ENCODE measurements around the gene ATN1. TPM values are rescaled to one million over a fixed set of nuclear protein-coding genes. Genes with fewer than 3 reads are reported as not detected.

Gene ATN1
- total and polyA plus RNA-seq, 9 of the 15 experiments (the other 6 are each of a cell fraction or from before 2014, with no cell fraction given): 0.15 to 49.8 (median 2.7) TPM

DNA sequence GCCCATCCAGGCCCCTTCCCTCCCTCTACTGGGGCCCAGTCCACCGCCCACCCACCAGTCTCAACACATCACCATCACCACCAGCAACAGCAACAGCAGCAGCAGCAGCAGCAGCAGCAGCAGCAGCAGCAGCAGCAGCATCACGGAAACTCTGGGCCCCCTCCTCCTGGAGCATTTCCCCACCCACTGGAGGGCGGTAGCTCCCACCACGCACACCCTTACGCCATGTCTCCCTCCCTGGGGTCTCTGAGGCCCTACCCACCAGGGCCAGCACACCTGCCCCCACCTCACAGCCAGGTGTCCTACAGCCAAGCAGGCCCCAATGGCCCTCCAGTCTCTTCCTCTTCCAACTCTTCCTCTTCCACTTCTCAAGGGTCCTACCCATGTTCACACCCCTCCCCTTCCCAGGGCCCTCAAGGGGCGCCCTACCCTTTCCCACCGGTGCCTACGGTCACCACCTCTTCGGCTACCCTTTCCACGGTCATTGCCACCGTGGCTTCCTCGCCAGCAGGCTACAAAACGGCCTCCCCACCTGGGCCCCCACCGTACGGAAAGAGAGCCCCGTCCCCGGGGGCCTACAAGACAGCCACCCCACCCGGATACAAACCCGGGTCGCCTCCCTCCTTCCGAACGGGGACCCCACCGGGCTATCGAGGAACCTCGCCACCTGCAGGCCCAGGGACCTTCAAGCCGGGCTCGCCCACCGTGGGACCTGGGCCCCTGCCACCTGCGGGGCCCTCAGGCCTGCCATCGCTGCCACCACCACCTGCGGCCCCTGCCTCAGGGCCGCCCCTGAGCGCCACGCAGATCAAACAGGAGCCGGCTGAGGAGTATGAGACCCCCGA, 9.1 kb downstream of the ATN1 start:
- Histone ChIP-seq H3K4me3 (peak overlapping the region; percentile 44; the same call in 1 of the 2 replicates), H3K27me3 (ENCODE audit: control insufficient read depth in 2 of 2, insufficient read depth in 2 of 2, low read length in 2 of 2) (no peaks in the 10 kb centered on the region), H3K4me2 (ENCODE audit: insufficient read depth, low read length) (no peak overlapping the region), H3K79me2 (ENCODE audit: control insufficient read depth, insufficient read depth, low read length) (peaks cover 18% of the 10 kb centered on the region), H3K9ac (ENCODE audit: insufficient read depth in 1 of 2, low read depth in 2 of 2, low read length in 2 of 2) (peak overlapping the region in 1 of 2 experiments; percentile 97; a peak in 2 of 4 replicates), H4K20me1 (replicated peaks; ENCODE audit: control insufficient read depth, insufficient read depth, low read length) (no peaks in the 10 kb centered on the region), H3K4me1 (replicated peaks in 1 of 2; ENCODE audit: control insufficient read depth in 2 of 2, insufficient read depth in 2 of 2, low read length in 2 of 2) (peaks cover 18 to 48% of the 10 kb centered on the region in 2 experiments; a peak in 4 of 5 replicates), H3K36me3 (ENCODE audit: control insufficient read depth, insufficient read depth, low read length) (peaks cover 78% of the 10 kb centered on the region; the same call in 2 of the 3 replicates), H2AFZ (ENCODE audit: low read depth, low read length) (no peak overlapping the region), H3K27ac (ENCODE audit: extremely low read depth, low read depth, low read length) (peak overlapping the region; percentile 92; the same call in 2 of the 3 replicates), H3K9me1 (ENCODE audit: control insufficient read depth, insufficient read depth, low read length) (no peaks in the 10 kb centered on the region), H3K9me3 (replicated peaks; ENCODE audit: control insufficient read depth, insufficient read depth, low read depth, low read length) (no peaks in the 10 kb centered on the region)
- TSS peak; percentile 20 for BruUV-seq (replicated peaks)
- ChIA-PET POLR2A (interaction anchor here (0.6 to 2.8 kb wide), 6 partner anchors 10 to 127 kb away, joined by 3 to 18 read pairs (median 7); partner anchors contain the start of gene SPSB2), CTCF (ENCODE audit: low intra/inter-chr PET ratio) (interaction anchor here (0.9 kb wide), 1 partner anchor 82 kb away, joined by 3 read pairs; the partner anchor contains the start of gene LPCAT3)
- no peak for FAIRE-seq
- ATAC-seq: no peak
- intact Hi-C loops (cut with micrococcal nuclease): no loop called here
- no peak for DNase-seq (ENCODE audit: extremely low read depth in 1 of 4, low spot score in 3 of 4)
- in situ Hi-C loops (cut with MboI): no loop called here
- WGBS (ENCODE audit: insufficient coverage, low coverage, missing lambda C conversion rate): 96% methylated on average over 8 of the region's 36 CpGs
- TF ChIP-seq IRF2 (CRISPR knock-in tag; IDR thresholded peaks at IDR 0.05): no peak
- TF ChIP-seq SMARCC2 (IDR thresholded peaks at IDR 0.05; ENCODE audit: low read depth): no peak
- peak; percentile 18; the same call in 1 of the 2 replicates for TF ChIP-seq RBFOX2 (IDR thresholded peaks at IDR 0.05; ENCODE audit: low read depth, low read length)
- TF ChIP-seq POLR2B (IDR thresholded peaks at IDR 0.05; ENCODE audit: low read depth, partially characterized antibody): peak; percentile 43
- TF ChIP-seq, protein P1, sequence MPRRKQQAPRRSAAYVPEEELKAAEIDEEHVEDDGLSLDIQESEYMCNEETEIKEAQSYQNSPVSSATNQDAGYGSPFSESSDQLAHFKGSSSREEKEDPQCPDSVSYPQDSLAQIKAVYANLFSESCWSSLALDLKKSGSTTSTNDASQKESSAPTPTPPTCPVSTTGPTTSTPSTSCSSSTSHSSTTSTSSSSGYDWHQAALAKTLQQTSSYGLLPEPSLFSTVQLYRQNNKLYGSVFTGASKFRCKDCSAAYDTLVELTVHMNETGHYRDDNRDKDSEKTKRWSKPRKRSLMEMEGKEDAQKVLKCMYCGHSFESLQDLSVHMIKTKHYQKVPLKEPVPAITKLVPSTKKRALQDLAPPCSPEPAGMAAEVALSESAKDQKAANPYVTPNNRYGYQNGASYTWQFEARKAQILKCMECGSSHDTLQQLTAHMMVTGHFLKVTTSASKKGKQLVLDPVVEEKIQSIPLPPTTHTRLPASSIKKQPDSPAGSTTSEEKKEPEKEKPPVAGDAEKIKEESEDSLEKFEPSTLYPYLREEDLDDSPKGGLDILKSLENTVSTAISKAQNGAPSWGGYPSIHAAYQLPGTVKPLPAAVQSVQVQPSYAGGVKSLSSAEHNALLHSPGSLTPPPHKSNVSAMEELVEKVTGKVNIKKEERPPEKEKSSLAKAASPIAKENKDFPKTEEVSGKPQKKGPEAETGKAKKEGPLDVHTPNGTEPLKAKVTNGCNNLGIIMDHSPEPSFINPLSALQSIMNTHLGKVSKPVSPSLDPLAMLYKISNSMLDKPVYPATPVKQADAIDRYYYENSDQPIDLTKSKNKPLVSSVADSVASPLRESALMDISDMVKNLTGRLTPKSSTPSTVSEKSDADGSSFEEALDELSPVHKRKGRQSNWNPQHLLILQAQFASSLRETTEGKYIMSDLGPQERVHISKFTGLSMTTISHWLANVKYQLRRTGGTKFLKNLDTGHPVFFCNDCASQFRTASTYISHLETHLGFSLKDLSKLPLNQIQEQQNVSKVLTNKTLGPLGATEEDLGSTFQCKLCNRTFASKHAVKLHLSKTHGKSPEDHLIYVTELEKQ (CRISPR knock-in tag; IDR thresholded peaks at IDR 0.05): no peak
- peak; percentile 22 for TF ChIP-seq POLR2A (conservative IDR thresholded peaks at IDR 0.05)
- no peak for TF ChIP-seq RBM34 (IDR thresholded peaks at IDR 0.05; ENCODE audit: borderline replicate concordance, insufficient read depth, low read length)
- TF ChIP-seq, protein P2, sequence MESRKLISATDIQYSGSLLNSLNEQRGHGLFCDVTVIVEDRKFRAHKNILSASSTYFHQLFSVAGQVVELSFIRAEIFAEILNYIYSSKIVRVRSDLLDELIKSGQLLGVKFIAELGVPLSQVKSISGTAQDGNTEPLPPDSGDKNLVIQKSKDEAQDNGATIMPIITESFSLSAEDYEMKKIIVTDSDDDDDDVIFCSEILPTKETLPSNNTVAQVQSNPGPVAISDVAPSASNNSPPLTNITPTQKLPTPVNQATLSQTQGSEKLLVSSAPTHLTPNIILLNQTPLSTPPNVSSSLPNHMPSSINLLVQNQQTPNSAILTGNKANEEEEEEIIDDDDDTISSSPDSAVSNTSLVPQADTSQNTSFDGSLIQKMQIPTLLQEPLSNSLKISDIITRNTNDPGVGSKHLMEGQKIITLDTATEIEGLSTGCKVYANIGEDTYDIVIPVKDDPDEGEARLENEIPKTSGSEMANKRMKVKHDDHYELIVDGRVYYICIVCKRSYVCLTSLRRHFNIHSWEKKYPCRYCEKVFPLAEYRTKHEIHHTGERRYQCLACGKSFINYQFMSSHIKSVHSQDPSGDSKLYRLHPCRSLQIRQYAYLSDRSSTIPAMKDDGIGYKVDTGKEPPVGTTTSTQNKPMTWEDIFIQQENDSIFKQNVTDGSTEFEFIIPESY (CRISPR knock-in tag; IDR thresholded peaks at IDR 0.05): peak; percentile 55; the same call in 1 of the 2 replicates
- TF ChIP-seq, protein P3, sequence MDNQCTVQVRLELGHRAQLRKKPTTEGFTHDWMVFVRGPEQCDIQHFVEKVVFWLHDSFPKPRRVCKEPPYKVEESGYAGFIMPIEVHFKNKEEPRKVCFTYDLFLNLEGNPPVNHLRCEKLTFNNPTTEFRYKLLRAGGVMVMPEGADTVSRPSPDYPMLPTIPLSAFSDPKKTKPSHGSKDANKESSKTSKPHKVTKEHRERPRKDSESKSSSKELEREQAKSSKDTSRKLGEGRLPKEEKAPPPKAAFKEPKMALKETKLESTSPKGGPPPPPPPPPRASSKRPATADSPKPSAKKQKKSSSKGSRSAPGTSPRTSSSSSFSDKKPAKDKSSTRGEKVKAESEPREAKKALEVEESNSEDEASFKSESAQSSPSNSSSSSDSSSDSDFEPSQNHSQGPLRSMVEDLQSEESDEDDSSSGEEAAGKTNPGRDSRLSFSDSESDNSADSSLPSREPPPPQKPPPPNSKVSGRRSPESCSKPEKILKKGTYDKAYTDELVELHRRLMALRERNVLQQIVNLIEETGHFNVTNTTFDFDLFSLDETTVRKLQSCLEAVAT (IDR thresholded peaks at IDR 0.05): no peak

Data from K562 (cell line).